ENCODE measurements around the gene ARPC5L.
"Not testable (repeated sequence)": the region's sequence is repeated elsewhere in the genome, so short reads cannot be mapped to it uniquely, and the experiment has no call there.

Gene ARPC5L

DNA sequence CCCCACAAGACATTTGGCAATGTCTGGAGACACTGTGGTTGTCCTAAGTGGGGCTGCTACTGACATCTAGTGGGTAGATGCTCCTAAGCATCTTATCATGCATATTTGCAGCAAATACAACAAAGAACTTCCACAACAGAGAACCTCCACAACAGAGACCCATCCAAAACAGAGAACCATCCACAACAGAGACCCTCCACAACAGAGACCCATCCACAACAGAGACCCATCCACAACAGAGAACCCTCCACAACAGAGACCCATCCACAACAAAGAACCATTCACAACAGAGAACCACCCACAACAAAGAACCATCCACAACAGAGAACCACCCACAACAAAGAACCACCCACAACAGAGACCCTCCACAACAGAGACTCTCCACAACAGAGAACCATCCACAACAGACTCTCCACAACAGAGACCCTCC is 32.8 kb downstream of the ARPC5L start:
- peak; percentile 37 for DNase-seq

- DNase-seq, result no peak
These were observed 35.9 kb downstream of the ARPC5L start for GRCh38 chr9:124897570-124898460.

GRCh38 chr9:124899845-124900244 is 37.9 kb downstream of the ARPC5L start:
- no peak for DNase-seq

DNA sequence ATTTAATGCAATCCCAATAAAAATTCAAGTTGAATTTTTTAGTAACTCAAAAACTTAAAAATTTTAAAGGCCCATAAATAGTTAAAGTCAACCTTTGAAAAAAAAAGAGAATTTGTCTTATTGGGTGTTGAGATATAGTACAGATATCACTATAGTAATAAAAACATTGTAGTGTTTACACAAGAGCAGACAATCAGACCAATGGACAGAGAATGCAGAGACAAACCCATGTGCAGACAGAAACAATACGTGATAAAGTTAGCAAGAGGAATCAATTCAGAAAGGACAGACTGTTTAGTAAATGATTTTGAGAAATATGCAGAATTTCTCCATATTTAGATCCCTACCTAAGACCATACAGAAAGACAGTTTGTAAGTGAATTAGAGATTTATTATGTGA is 45.0 kb downstream of the ARPC5L start:
- no peak for DNase-seq

DNA sequence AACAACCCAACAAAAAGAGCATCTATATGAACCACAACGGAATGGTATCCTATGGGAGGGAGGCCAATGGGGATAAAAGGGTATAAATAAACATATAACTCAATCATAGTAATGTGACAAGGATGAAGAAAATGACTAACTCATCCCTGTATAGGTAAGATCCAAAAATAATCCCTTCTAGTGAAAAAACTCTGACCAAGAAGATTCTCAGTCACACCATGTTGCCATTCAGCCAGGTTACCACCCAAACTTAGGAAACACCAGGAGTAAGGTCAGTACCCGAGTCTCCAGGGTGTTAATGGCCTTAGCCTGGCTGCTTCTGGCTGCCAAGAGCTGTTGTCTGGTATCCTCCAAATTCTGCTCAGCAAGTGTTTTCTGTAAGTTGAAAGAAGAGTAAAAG is 46.2 kb downstream of the ARPC5L start:
- DNase-seq, result no peak

DNA sequence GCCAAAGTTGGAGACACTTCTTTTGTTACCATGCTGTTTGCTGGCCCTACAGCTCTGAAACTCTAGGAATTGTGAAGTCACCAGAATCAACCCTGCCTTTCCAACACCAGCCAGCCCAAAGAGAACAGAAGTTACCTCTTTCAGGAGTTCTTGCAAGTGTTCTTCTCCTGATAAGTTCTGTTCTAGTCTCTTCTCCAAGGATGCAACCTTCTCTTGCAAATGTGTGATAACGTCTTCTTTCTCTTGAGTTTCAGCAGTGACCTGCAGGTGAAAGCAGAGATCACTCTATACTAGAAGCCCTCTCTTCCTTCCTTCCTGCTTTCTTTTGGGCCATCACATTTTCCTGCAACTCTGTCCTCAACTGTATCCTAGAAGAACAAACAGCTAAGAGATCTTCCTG is 49.8 kb downstream of the ARPC5L start:
- no peak for DNase-seq

GRCh38 chr9:124913378-124913777 is 51.4 kb downstream of the ARPC5L start:
- no peak for DNase-seq

DNA sequence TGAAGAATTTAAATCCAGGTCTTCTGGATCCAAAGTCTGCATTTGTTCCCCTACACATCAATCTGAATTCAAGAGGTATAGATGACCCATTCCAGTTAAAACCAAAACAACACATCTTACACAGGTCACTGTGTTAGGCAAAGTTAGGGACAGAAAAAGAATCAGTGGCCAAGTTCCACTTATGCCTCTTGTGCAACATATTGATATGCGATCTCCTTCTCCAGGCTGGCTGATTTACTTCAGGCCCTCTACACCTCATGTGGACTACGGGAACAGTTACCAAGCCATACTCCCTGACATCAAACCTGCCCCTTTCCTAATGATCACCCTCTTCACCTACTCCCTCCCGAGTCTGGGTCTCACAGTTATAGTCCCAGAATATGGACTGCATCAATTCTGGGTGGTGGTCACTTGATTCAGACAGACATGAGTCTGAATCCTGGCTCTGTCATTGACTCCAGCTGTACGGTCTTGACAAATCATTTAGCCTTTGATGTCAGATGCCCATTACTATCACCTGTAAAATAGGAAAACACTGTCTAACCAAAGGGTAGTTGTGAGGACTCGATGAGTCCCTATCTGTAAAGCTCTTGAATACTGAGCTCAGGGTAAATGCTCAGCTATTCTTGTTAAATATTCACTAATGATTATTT is 52.9 kb downstream of the ARPC5L start:
- no peak for DNase-seq

DNA sequence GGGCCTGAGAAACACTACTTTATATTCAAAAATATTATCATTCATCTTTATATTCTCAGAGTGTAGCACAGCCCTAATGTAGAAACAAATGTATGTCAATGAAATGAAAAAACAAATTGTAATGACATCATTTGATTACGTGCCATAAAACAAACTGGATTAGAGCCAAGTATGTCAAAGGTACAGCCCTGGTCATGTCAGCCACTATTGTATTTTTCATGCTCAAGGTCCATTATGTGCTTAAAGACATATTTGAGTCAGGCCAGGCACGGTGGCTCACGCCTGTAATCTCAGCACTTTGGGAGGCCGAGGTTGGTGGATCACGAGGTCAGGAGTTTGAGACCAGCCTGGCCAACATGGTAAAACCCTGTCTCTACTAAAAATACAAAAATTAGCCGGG is 58.5 kb downstream of the ARPC5L start:
- not testable (repeated sequence) for DNase-seq

All from NCI-H2171 treated with DMSO at 0.1 percent for 48 hours (cell line).